C4-2B (cell line): Measurements from ENCODE around the gene MAST4.

Experiments
- H3K27ac ChIP-seq: fragments of 450-650 bp; 2 replicates; pipeline ENCODE4 v1.5.1; 2017
- ZFX ChIP-seq: fragments of 450-650 bp; IDR thresholded peaks from 2 replicates; pipeline ENCODE4 v1.6.1; 2017
- TF ChIP-seq, protein P1 (sequence below): fragments of 450-650 bp; conservative IDR thresholded peaks from 2 replicates; pipeline ENCODE4 v1.5.1; 2017; ENCODE audit warnings: mild to moderate bottlenecking

The MAST4 gene

DNA sequence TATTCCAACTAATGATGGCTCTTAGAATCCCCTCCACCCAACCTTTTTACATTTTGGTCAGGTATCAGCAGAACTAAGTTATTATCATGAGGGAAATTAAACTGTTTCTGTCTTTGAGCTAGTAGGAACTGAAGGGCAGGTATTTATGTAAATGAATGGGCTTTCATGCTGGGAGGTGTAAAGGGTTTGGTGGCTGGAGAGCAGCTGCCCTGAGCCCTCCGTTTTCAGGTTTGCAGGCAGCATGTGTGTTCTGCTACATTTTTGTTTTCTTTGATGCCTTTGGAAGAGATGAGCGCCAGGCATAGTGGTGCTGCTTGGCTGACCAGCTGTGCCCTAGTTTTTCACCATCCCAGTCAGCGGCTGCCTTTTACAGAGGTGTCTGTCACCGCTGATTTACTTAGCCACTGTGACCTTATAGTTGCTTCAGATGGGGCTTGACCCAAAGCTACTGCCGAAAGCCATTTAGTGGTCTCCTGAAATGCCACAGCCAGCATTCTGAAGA, 231.9 kb downstream of the MAST4 start:
- no peak for TF ChIP-seq ZFX
- TF ChIP-seq, protein P1, sequence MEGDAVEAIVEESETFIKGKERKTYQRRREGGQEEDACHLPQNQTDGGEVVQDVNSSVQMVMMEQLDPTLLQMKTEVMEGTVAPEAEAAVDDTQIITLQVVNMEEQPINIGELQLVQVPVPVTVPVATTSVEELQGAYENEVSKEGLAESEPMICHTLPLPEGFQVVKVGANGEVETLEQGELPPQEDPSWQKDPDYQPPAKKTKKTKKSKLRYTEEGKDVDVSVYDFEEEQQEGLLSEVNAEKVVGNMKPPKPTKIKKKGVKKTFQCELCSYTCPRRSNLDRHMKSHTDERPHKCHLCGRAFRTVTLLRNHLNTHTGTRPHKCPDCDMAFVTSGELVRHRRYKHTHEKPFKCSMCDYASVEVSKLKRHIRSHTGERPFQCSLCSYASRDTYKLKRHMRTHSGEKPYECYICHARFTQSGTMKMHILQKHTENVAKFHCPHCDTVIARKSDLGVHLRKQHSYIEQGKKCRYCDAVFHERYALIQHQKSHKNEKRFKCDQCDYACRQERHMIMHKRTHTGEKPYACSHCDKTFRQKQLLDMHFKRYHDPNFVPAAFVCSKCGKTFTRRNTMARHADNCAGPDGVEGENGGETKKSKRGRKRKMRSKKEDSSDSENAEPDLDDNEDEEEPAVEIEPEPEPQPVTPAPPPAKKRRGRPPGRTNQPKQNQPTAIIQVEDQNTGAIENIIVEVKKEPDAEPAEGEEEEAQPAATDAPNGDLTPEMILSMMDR: no peak
- H3K27ac ChIP-seq: no peak overlapping the region

DNA sequence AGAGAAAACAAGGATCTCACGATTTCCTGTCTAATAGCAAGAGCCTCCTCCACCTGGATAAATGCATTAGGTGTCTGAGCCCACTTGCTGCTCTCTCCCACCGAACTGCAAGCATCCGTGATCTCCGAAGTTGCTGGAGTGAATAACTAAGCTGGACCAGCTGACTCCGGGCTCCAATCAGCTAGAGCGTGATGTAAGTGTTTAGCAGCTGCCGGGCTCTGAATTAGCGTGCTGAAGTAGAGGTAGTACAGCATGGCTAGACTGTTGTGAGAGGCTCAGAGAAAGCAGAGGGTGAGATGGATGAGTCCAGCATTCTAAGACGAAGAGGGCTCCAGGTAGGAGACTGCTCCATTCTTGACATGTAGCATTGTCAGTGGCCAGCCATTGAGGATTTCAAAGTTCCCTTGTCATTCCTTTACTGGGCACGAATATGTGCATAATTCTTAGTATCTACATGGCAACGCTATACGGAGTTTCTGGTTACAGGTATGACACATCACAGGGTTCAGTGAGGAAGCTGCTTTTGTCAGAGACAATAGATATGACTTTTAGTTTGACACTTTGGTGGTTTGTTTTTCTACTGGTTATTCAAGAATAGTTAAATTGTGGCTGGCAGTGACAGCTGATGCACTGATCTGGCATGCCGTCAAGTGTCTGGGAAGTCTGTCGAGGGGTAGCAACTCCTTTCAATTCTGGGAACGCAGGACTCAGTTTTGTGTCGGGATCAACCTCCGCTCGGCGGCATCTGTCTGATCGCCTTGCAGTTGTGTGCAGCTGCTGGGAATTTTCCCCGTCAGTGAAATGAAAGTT, 232.6 kb downstream of the MAST4 start:
- H3K27ac ChIP-seq: no peak overlapping the region
- no peak for TF ChIP-seq ZFX
- TF ChIP-seq, protein P1: no peak

GRCh38 chr5:66829358-66829674, 233.1 kb downstream of the MAST4 start:
- H3K27ac ChIP-seq: no peak overlapping the region
- TF ChIP-seq, protein P1: no peak
- TF ChIP-seq ZFX: no peak

DNA sequence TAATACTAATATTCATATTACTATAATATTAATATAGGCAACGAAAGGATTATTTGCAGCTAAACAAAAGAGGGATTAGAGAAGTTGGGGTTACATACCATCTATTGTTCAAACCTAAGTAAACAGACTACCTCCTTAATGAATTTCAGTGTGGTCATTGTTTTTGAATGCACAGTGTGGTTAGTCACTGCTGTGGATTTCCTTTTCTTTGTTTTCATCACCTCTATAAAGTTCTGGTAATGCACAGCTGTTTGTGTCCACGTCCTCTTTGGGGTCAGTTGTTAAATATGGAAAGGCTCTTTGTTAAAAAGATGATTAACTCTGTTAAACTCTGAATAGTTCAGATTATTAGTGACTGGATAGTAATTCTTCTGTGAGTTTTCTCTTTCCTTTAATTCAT, 233.6 kb downstream of the MAST4 start:
- TF ChIP-seq, protein P1: no peak
- TF ChIP-seq ZFX: no peak

GRCh38 chr5:66830636-66831035, 234.4 kb downstream of the MAST4 start:
- H3K27ac ChIP-seq: no peak overlapping the region
- TF ChIP-seq, protein P1: peak; percentile 58
- no peak for TF ChIP-seq ZFX

More for the DNA sequence above, 233.6 kb downstream of the MAST4 start:
- no peak overlapping the region for H3K27ac ChIP-seq

DNA sequence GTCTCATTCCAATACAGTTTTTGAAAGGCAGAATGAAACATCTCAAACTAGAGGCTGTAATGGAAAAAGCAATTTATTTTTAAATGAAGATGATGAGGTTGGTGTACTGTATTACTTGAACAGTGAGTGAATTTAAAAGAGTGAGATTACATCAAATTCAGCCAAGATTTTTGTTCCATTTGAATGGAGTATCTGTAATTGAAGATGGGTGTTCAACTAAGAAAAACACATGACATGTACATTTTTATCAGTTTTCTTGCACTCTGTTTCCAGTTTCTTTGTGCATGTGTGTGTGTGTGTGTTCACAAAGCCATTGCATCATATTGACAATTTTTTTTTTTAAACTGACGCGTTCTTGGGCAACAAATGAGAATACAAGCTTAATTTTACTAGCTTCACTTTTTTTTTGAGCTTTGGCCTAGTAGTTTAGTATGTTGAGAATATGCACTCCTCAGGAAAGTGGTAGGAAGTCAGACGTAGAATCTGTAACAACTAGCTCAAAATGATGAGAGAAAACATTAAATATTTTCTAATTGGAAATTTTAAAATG, 243.5 kb downstream of the MAST4 start:
- no peak overlapping the region for H3K27ac ChIP-seq
- no peak for TF ChIP-seq ZFX
- TF ChIP-seq, protein P1: no peak

GRCh38 chr5:66840511-66841013, 244.4 kb downstream of the MAST4 start:
- TF ChIP-seq, protein P1: no peak
- no peak for TF ChIP-seq ZFX
- no peak overlapping the region for H3K27ac ChIP-seq
